Kidney (tissue), 22 donors: ENCODE measurements around the gene ZNF814. TPM values are rescaled to one million over a fixed set of nuclear protein-coding genes. Genes with fewer than 3 reads are reported as not detected.
A peak's percentile ranks its signal among the peaks of the same experiment; 100 is the strongest.

Experiments
- DNase-seq, 5 donors: peaks; one replicate each; pipeline ENCODE4 v3.0.0-alpha.2; 2013 to 2020
- FAIRE-seq: peaks from 2 replicates; lab custom pipeline; 2012; peaks lifted over from hg19 to GRCh38; lab: Jason Lieb, UNC
- H3K27ac ChIP-seq, 2 donors: one replicate each; pipeline ENCODE4 v1.7.0; 2013; ENCODE audit warnings: low read depth in 2 of 2, low read length in 2 of 2, inconsistent platforms in 1 of 2
- H3K27me3 ChIP-seq: one replicate; pipeline ENCODE4 v1.7.1; 2013; ENCODE audit warnings: low read length, inconsistent platforms; ENCODE audit not compliant: control insufficient read depth, insufficient read depth
- H3K36me3 ChIP-seq, 3 donors: one replicate each; pipeline versions ENCODE4 v1.7.0 to v1.7.1; 2013; ENCODE audit warnings: low read length in 3 of 3, control low read depth in 1 of 3, inconsistent platforms in 1 of 3; ENCODE audit not compliant: insufficient read depth in 3 of 3, control insufficient read depth in 2 of 3
- H3K4me1 ChIP-seq, 3 donors: one replicate each; pipeline versions ENCODE4 v1.7.0 to v1.7.1; 2013; ENCODE audit warnings: low read length in 3 of 3, inconsistent platforms in 1 of 3, low read depth in 1 of 3; ENCODE audit not compliant: control insufficient read depth in 2 of 3, insufficient read depth in 2 of 3
- H3K4me3 ChIP-seq, 3 donors: one replicate each; pipeline versions ENCODE4 v1.7.0 to v1.8.1; 2013; ENCODE audit warnings: low read length in 3 of 3, control low read depth in 1 of 3, inconsistent platforms in 1 of 3
- H3K9ac ChIP-seq, 3 donors: one replicate each; pipeline versions ENCODE4 v1.7.0 to v1.7.1; 2013; ENCODE audit warnings: low read length in 3 of 3, control low read depth in 1 of 3, inconsistent platforms in 1 of 3
- H3K9me3 ChIP-seq, 3 donors: one replicate each; pipeline versions ENCODE4 v1.7.0 to v1.7.1; 2013; ENCODE audit warnings: low read length in 3 of 3, control low read depth in 1 of 3, inconsistent platforms in 1 of 3; ENCODE audit not compliant: control insufficient read depth in 2 of 3, insufficient read depth in 1 of 3
- intact Hi-C: fragments of 100-400 bp; cut with DNase I; formaldehyde crosslinking; loops from one replicate; pipeline ENCODE4 v1.11.1; 2022
- long read RNA-seq, 10 donors: library from polyadenylated mRNA in 1 of 10; unstranded in 1 of 10; transcript quantifications; one replicate each; pipeline ENCODE4 v2.0.0 and lab custom pipeline, GENCODE V29; 2021 to 2026
- polyA plus RNA-seq: library from polyadenylated mRNA; stranded (reverse); fragments of 350-450 nt; fragmentation: Illumina TruSeq; extraction: RNeasy Lipid Tissue Mini Kit (QIAGEN cat#74804); gene quantifications from one replicate; pipeline ENCODE4 v1.2.3, GENCODE V29; 2014; ENCODE audit warnings: low read depth, low replicate concordance; ENCODE audit not compliant: insufficient read depth
- total RNA-seq: library from RNA; stranded (reverse); fragmentation: NEBNext Ultra II Directional; extraction: Animal tissue kit (Norgen Biotek cat#: 25700); gene quantifications from one replicate; pipeline ENCODE4 v1.2.1, GENCODE V29; 2021
- TF ChIP-seq, protein P1 (sequence below): IDR thresholded peaks from 3 replicates; pipeline ENCODE4 v1.5.1; 2012; ENCODE audit warnings: mild to moderate bottlenecking, moderate library complexity, borderline replicate concordance; ENCODE audit not compliant: insufficient read depth; ENCODE audit errors: extremely low read depth
- donor health status: control.
- donor health status: control.
- donor health status: control.
- donor health status: control.
- donor health status: control.
- donor health status: DM: yes; HTN: yes; CAD: no.
- donor health status: Normal renal cell carcinoma (clear cell type).

ZNF814 gene
- total RNA-seq (27.7 TPM), polyA plus RNA-seq (26.7 TPM)
- long read RNA-seq, donor 1, transcript ZNF814-202 (1 exons, 2,277 nt) = major isoform, 9 of 19 reads
- long read RNA-seq, donor 1, partial matches to known transcripts = 0 of 19 reads
- long read RNA-seq, donor 1, other reads (novel, unspliced or antisense) = 0 of 19 reads
- long read RNA-seq, donor 2, transcript ZNF814-207 (1 exons, 2,496 nt) = minor isoform, 6 of 29 reads
- long read RNA-seq, donor 2, transcript ZNF814-208 (3 exons, 528 nt) = minor isoform, 8 of 29 reads
- long read RNA-seq, donor 2, transcript ZNF814-202 (1 exons, 2,277 nt) = major isoform, 13 of 29 reads
- long read RNA-seq, donor 2, partial matches to known transcripts = 0 of 29 reads
- long read RNA-seq, donor 2, other reads (novel, unspliced or antisense) = 0 of 29 reads
- long read RNA-seq, donor 3, transcript ZNF814-208 (3 exons, 528 nt) = minor isoform, 9 of 55 reads
- long read RNA-seq, donor 3, transcript ZNF814-202 (1 exons, 2,277 nt) = major isoform, 25 of 55 reads
- long read RNA-seq, donor 3, transcript ZNF814-207 (1 exons, 2,496 nt) = minor isoform, 11 of 55 reads
- long read RNA-seq, donor 3, partial matches to known transcripts = 0 of 55 reads
- long read RNA-seq, donor 3, other reads (novel, unspliced or antisense) = 7 of 55 reads
- long read RNA-seq, donor 4, transcript ZNF814-207 (1 exons, 2,496 nt) = minor isoform, 6 of 34 reads
- long read RNA-seq, donor 4, transcript ZNF814-202 (1 exons, 2,277 nt) = major isoform, 15 of 34 reads
- long read RNA-seq, donor 4, partial matches to known transcripts = 0 of 34 reads
- long read RNA-seq, donor 4, other reads (novel, unspliced or antisense) = 7 of 34 reads
- long read RNA-seq, donor 5, partial matches to known transcripts = 0 of 2 reads
- long read RNA-seq, donor 5, other reads (novel, unspliced or antisense) = 0 of 2 reads
- long read RNA-seq, donor 6, transcript ZNF814-207 (1 exons, 2,496 nt) = minor isoform, 5 of 36 reads
- long read RNA-seq, donor 6, transcript ZNF814-202 (1 exons, 2,277 nt) = major isoform, 9 of 36 reads
- long read RNA-seq, donor 6, transcript ZNF814-208 (3 exons, 528 nt) = minor isoform, 8 of 36 reads
- long read RNA-seq, donor 6, partial matches to known transcripts = 0 of 36 reads
- long read RNA-seq, donor 6, other reads (novel, unspliced or antisense) = 14 of 36 reads
- long read RNA-seq, donor 7, partial matches to known transcripts = 0 of 32 reads
- long read RNA-seq, donor 7, other reads (novel, unspliced or antisense) = 25 of 32 reads
- long read RNA-seq, donor 8, transcript ZNF814-202 (1 exons, 2,277 nt) = major isoform, 7 of 22 reads
- long read RNA-seq, donor 8, transcript ZNF814-208 (3 exons, 528 nt) = minor isoform, 6 of 22 reads
- long read RNA-seq, donor 8, transcript ZNF814-207 (1 exons, 2,496 nt) = major isoform, 7 of 22 reads
- long read RNA-seq, donor 8, partial matches to known transcripts = 0 of 22 reads
- long read RNA-seq, donor 8, other reads (novel, unspliced or antisense) = 0 of 22 reads
- long read RNA-seq, donor 9, transcript ZNF814-207 (1 exons, 2,496 nt) = major isoform, 6 of 12 reads
- long read RNA-seq, donor 9, partial matches to known transcripts = 0 of 12 reads
- long read RNA-seq, donor 9, other reads (novel, unspliced or antisense) = 0 of 12 reads
- long read RNA-seq, donor 10, transcript ZNF814-207 (1 exons, 2,496 nt) = minor isoform, 9 of 51 reads
- long read RNA-seq, donor 10, transcript ZNF814-208 (3 exons, 528 nt) = minor isoform, 7 of 51 reads
- long read RNA-seq, donor 10, transcript ZNF814-202 (1 exons, 2,277 nt) = major isoform, 33 of 51 reads
- long read RNA-seq, donor 10, partial matches to known transcripts = 0 of 51 reads
- long read RNA-seq, donor 10, other reads (novel, unspliced or antisense) = 0 of 51 reads

DNA sequence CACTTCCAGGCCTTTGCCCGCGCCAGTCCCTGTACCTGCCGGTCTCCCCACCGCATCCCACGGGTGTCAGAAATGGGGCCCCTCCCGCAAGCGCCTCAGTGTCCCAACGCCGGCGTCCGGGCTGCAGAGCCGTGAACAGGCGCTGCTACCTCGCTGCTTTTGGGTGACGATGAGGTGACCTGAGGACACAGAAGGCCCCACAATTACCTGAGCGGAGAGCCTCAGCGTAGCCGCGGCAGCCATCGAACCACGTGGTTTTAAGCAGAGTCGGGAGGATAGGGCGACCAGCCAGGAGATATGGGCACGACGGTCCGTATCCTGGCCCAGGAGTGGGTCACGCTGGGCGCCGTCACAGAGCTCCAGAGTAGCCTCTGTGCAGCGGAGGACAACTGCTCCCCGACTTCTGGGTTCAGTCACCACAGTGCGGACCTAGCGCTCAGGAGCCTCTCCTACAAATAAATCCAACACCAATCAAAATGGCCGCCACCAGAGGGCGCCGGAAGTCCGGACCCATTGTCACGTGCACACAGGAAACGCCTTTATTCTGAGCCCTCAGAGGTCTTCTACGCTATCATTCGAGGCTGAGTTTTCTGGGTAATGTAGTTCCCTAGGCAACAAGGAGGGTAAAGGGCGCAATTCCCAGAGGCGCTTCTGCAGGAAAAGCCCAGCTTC is at the start of gene ZNF814:
TSS of gene ZNF814 (minus strand) at position 478 of the 672 bp plus-strand sequence. CDS start at position 243, 235 bp downstream.
- Histone ChIP-seq H3K36me3 (peaks cover 0 to 9% (median 0%) of the 10 kb centered on the region in 3 donors), H3K4me1 (peaks cover 2 to 5% (median 3%) of the 10 kb centered on the region in 3 donors), H3K9ac (peak within 1 kb of the TSS; percentile 87 to 93 (median 89)), H3K27ac (peak within 1 kb of the TSS; percentile 45 to 76), H3K4me3 (peak within 1 kb of the TSS; percentile 96 to 98 (median 96)), H3K9me3 (no peaks in the 10 kb centered on the region), H3K27me3 (no peaks in the 10 kb centered on the region)
- peak; percentile 92 to 97 (median 95) for DNase-seq
- TF ChIP-seq, protein P1, sequence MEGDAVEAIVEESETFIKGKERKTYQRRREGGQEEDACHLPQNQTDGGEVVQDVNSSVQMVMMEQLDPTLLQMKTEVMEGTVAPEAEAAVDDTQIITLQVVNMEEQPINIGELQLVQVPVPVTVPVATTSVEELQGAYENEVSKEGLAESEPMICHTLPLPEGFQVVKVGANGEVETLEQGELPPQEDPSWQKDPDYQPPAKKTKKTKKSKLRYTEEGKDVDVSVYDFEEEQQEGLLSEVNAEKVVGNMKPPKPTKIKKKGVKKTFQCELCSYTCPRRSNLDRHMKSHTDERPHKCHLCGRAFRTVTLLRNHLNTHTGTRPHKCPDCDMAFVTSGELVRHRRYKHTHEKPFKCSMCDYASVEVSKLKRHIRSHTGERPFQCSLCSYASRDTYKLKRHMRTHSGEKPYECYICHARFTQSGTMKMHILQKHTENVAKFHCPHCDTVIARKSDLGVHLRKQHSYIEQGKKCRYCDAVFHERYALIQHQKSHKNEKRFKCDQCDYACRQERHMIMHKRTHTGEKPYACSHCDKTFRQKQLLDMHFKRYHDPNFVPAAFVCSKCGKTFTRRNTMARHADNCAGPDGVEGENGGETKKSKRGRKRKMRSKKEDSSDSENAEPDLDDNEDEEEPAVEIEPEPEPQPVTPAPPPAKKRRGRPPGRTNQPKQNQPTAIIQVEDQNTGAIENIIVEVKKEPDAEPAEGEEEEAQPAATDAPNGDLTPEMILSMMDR = peak; percentile 23
- peak; percentile 33 for FAIRE-seq
- intact Hi-C loops = no loop called here

DNA sequence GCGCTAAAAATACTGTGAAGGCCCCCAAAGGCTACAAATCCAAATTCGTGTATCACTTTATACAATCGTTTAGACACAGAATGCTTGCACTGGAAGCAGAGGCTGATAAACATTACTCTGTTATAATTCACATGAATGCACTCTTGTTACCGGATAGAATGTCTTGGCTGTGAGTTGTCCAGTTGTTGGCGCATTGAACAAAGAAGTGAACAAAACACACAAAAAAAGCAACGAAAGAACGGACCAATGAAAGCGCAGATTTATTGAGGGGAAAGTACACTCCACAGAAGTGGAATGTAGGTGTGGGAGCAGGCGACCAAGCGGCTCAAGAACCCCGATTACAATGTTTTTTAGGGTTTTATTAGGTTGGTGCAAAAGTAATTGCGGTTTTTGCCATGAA is 46.9 kb upstream of the ZNF814 start:
- TF ChIP-seq, protein P1 = no peak
- intact Hi-C loops = no loop called here
- H3K27me3 ChIP-seq = no peaks in the 10 kb centered on the region
- peaks cover 0 to 10% (median 0%) of the 10 kb centered on the region in 3 donors for H3K4me1 ChIP-seq
- peaks cover 0 to 9% (median 5%) of the 10 kb centered on the region in 3 donors for H3K36me3 ChIP-seq
- FAIRE-seq = no peak
- H3K9me3 ChIP-seq = peaks cover 0 to 5% (median under 1%) of the 10 kb centered on the region in 3 donors
- no peak overlapping the region for H3K9ac ChIP-seq
- H3K4me3 ChIP-seq = peak overlapping the region in 2 of 3 donors; percentile 72 to 87
- no peak for DNase-seq
- H3K27ac ChIP-seq = no peak overlapping the region
